Suppressor macrophage treated with lipopolysaccharide for 4 hours (primary cell): Measurements from ENCODE around the gene CS.
"Not testable (repeated sequence)": the region's sequence is repeated elsewhere in the genome, so short reads cannot be mapped to it uniquely, and the experiment has no call there.

Source experiments
- DNase-seq: peaks from one replicate; pipeline ENCODE4 v3.0.0-alpha.2; 2020

CS gene

GRCh38 chr12:56299853-56300643 lies at the start of gene CS:
Gene CS (minus strand): TSS chr12:56300330. CDS start chr12:56300201, 129 bp downstream.
- DNase-seq = peak; percentile 100

GRCh38 chr12:56348776-56349175 lies 48.6 kb upstream of the CS start:
- no peak for DNase-seq

- not testable (repeated sequence) for DNase-seq
Measured at GRCh38 chr12:56347255-56347654, 47.1 kb upstream of the CS start.

- DNase-seq = no peak
Measured at GRCh38 chr12:56346675-56347074, 46.5 kb upstream of the CS start.

- not testable (repeated sequence) for DNase-seq
Measured at GRCh38 chr12:56342290-56342689, 42.2 kb upstream of the CS start.

- no peak for DNase-seq
Measured at GRCh38 chr12:56341616-56342015, 41.5 kb upstream of the CS start.

GRCh38 chr12:56339158-56339422 lies 39.0 kb upstream of the CS start:
- no peak for DNase-seq

- peak; percentile 50 for DNase-seq
Measured at GRCh38 chr12:56338308-56339157, 38.4 kb upstream of the CS start, which contains the start of gene IL23A. Gene IL23A (plus strand): TSS chr12:56338884. CDS start chr12:56339045, 161 bp downstream.

GRCh38 chr12:56337753-56338251 lies 37.7 kb upstream of the CS start:
- peak; percentile 83 for DNase-seq

- peak; percentile 94 for DNase-seq
Measured at GRCh38 chr12:56336361-56337167, 36.4 kb upstream of the CS start.

GRCh38 chr12:56335527-56335926 lies 35.4 kb upstream of the CS start:
- not testable (repeated sequence) for DNase-seq

GRCh38 chr12:56334490-56334793 lies 34.3 kb upstream of the CS start:
- no peak for DNase-seq

GRCh38 chr12:56333679-56334489 lies 33.8 kb upstream of the CS start, which contains the start of gene PAN2:
Gene PAN2 (minus strand): TSS chr12:56334000. CDS start chr12:56333094, 906 bp downstream.
- peak; percentile 98 for DNase-seq

GRCh38 chr12:56333197-56333678 lies 33.1 kb upstream of the CS start:
- DNase-seq = no peak

- DNase-seq = no peak
Measured at GRCh38 chr12:56332512-56333196, 32.5 kb upstream of the CS start.

GRCh38 chr12:56330936-56331490 lies 30.9 kb upstream of the CS start:
- no peak for DNase-seq

- DNase-seq = no peak
Measured at GRCh38 chr12:56326533-56326932, 26.4 kb upstream of the CS start.

GRCh38 chr12:56326126-56326525 lies 26.0 kb upstream of the CS start:
- no peak for DNase-seq

- no peak for DNase-seq
Measured at GRCh38 chr12:56324206-56324605, 24.1 kb upstream of the CS start.

GRCh38 chr12:56321610-56322009 lies 21.5 kb upstream of the CS start:
- not testable (repeated sequence) for DNase-seq

- peak; percentile 84 for DNase-seq
Measured at GRCh38 chr12:56321027-56321426, 20.9 kb upstream of the CS start.
